GM23338 (cell line): ENCODE data around the gene C1orf116.

Experiments
- CREB1 ChIP-seq: fragments of 250-450 bp; sonication (Bioruptor Pico); IDR thresholded peaks from 2 replicates; pipeline ENCODE4 v1.5.0; 2020; ENCODE audit warnings: low read depth, mild to moderate bottlenecking, moderate library complexity
- EZH2 ChIP-seq: fragments of 200-600 bp; sonication (generic); IDR thresholded peaks from one replicate; pipeline ENCODE4 v1.8.0; 2017; ENCODE audit warnings: antibody characterized with exemption, mild to moderate bottlenecking, low read depth; ENCODE audit not compliant: unreplicated experiment
- EZH2phosphoT487 ChIP-seq: fragments of 200-600 bp; sonication (generic); IDR thresholded peaks from one replicate; pipeline ENCODE4 v1.8.1; 2018; ENCODE audit warnings: antibody characterized with exemption; ENCODE audit not compliant: unreplicated experiment
- JUNB ChIP-seq: IDR thresholded peaks from one replicate; pipeline ENCODE4 v1.6.1; 2016; ENCODE audit warnings: antibody characterized with exemption; ENCODE audit not compliant: unreplicated experiment
- NANOG ChIP-seq: IDR thresholded peaks from 2 replicates; pipeline ENCODE4 v1.6.1; 2016; ENCODE audit warnings: antibody characterized with exemption, borderline replicate concordance
- POLR2AphosphoS5 ChIP-seq: IDR thresholded peaks from 2 replicates; pipeline ENCODE4 v1.6.1; 2016; ENCODE audit warnings: antibody characterized with exemption, low read depth
- STAT1 ChIP-seq: IDR thresholded peaks from one replicate; pipeline ENCODE4 v1.6.1; 2016; ENCODE audit warnings: antibody characterized with exemption; ENCODE audit not compliant: unreplicated experiment
- ZNF114 ChIP-seq: fragments of 250-450 bp; sonication (Bioruptor Pico); IDR thresholded peaks from 2 replicates; pipeline ENCODE4 v1.5.0; 2020; ENCODE audit warnings: mild to moderate bottlenecking, moderate library complexity
- ZNF331 ChIP-seq: fragments of 250-450 bp; sonication (Bioruptor Pico); IDR thresholded peaks from 2 replicates; pipeline ENCODE4 v1.5.0; 2020; ENCODE audit warnings: low read depth, mild to moderate bottlenecking, moderate library complexity
- TF ChIP-seq, protein P1 (sequence below), 2 experiments: fragments of 200-600 bp in 1 of 2; sonication (generic) in 1 of 2; conservative IDR thresholded peaks; 2 replicates each; pipeline versions ENCODE4 v1.5.1 to v1.6.1; 2016 to 2017; ENCODE audit warnings: antibody characterized with exemption in 2 of 2, low read depth in 2 of 2, mild to moderate bottlenecking in 2 of 2, moderate library complexity in 1 of 2
- TF ChIP-seq, protein P2 (sequence below): IDR thresholded peaks from one replicate; pipeline ENCODE4 v1.6.1; 2018; ENCODE audit warnings: antibody characterized with exemption; ENCODE audit not compliant: unreplicated experiment
- TF ChIP-seq, protein P3 (sequence below): IDR thresholded peaks from 2 replicates; pipeline ENCODE4 v1.6.1; 2016; ENCODE audit warnings: antibody characterized with exemption

DNA sequence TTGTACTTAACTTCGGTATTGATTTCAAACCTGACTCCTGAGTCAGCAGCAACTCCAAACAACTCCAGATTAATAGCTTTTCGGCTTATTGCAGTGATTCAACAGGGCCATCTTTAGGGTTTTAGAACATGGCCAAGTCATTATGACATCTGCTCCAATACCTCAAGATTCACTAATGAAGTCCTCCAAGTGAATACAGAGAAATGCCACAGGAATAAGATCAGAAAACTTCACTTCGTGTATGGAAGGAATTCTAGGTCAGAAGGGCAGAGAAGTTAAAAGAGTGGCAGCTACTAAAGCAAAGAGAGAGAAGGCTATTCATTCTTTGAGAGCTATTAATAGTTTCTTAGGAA lies 7.6 kb upstream of the C1orf116 start:
- TF ChIP-seq POLR2AphosphoS5, result no peak
- no peak for TF ChIP-seq JUNB
- TF ChIP-seq, protein P1, sequence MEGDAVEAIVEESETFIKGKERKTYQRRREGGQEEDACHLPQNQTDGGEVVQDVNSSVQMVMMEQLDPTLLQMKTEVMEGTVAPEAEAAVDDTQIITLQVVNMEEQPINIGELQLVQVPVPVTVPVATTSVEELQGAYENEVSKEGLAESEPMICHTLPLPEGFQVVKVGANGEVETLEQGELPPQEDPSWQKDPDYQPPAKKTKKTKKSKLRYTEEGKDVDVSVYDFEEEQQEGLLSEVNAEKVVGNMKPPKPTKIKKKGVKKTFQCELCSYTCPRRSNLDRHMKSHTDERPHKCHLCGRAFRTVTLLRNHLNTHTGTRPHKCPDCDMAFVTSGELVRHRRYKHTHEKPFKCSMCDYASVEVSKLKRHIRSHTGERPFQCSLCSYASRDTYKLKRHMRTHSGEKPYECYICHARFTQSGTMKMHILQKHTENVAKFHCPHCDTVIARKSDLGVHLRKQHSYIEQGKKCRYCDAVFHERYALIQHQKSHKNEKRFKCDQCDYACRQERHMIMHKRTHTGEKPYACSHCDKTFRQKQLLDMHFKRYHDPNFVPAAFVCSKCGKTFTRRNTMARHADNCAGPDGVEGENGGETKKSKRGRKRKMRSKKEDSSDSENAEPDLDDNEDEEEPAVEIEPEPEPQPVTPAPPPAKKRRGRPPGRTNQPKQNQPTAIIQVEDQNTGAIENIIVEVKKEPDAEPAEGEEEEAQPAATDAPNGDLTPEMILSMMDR (conservative IDR thresholded peaks at IDR 0.05; ENCODE audit: low read depth in 2 of 2), result no peak
- TF ChIP-seq EZH2phosphoT487, result no peak
- no peak for TF ChIP-seq CREB1
- TF ChIP-seq, protein P2, sequence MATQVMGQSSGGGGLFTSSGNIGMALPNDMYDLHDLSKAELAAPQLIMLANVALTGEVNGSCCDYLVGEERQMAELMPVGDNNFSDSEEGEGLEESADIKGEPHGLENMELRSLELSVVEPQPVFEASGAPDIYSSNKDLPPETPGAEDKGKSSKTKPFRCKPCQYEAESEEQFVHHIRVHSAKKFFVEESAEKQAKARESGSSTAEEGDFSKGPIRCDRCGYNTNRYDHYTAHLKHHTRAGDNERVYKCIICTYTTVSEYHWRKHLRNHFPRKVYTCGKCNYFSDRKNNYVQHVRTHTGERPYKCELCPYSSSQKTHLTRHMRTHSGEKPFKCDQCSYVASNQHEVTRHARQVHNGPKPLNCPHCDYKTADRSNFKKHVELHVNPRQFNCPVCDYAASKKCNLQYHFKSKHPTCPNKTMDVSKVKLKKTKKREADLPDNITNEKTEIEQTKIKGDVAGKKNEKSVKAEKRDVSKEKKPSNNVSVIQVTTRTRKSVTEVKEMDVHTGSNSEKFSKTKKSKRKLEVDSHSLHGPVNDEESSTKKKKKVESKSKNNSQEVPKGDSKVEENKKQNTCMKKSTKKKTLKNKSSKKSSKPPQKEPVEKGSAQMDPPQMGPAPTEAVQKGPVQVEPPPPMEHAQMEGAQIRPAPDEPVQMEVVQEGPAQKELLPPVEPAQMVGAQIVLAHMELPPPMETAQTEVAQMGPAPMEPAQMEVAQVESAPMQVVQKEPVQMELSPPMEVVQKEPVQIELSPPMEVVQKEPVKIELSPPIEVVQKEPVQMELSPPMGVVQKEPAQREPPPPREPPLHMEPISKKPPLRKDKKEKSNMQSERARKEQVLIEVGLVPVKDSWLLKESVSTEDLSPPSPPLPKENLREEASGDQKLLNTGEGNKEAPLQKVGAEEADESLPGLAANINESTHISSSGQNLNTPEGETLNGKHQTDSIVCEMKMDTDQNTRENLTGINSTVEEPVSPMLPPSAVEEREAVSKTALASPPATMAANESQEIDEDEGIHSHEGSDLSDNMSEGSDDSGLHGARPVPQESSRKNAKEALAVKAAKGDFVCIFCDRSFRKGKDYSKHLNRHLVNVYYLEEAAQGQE, result no peak
- no peak for TF ChIP-seq EZH2
- TF ChIP-seq ZNF331 (CRISPR knock-in tag), result no peak
- TF ChIP-seq, protein P3, sequence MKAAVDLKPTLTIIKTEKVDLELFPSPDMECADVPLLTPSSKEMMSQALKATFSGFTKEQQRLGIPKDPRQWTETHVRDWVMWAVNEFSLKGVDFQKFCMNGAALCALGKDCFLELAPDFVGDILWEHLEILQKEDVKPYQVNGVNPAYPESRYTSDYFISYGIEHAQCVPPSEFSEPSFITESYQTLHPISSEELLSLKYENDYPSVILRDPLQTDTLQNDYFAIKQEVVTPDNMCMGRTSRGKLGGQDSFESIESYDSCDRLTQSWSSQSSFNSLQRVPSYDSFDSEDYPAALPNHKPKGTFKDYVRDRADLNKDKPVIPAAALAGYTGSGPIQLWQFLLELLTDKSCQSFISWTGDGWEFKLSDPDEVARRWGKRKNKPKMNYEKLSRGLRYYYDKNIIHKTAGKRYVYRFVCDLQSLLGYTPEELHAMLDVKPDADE, result no peak
- no peak for TF ChIP-seq STAT1
- no peak for TF ChIP-seq ZNF114
- TF ChIP-seq NANOG, result no peak
